WTC11 (cell line): ENCODE data around the gene PAIP2. TPM values are rescaled to one million over a fixed set of nuclear protein-coding genes. Genes with fewer than 3 reads are reported as not detected.

Experiments used
- ATAC-seq: fragments of 200-7000 bp; cut with Tn5 transposase; 2 replicates; pipeline ENCODE4 v1.10.0; 2021; ENCODE audit warnings: mild to moderate bottlenecking, moderate library complexity
- CTCF ChIA-PET: fragments of 300-600 bp; sonication (Branson Sonifier 250); formaldehyde crosslinking; loops from one replicate; lab custom pipeline; 2021; ENCODE audit warnings: antibody characterized with exemption; lab: Charles Lee
- POLR2A ChIA-PET: fragments of 350-600 bp; sonication (Branson Sonifier 250); formaldehyde crosslinking; loops from one replicate; lab custom pipeline; 2021; ENCODE audit warnings: antibody characterized with exemption; lab: Charles Lee
- DNase-seq: peaks from one replicate; pipeline ENCODE4 v3.0.0; 2021; ENCODE audit warnings: low spot score
- H3K27ac Mint-ChIP-seq: 2 replicates; pipeline ENCODE4 v1.8.0; 2021; ENCODE audit warnings: mixed read lengths
- H3K27me3 Mint-ChIP-seq: 2 replicates; pipeline ENCODE4 v1.8.0; 2021; ENCODE audit warnings: low read depth, mild to moderate bottlenecking, moderate library complexity, mixed read lengths
- H3K36me3 Mint-ChIP-seq: 2 replicates; pipeline ENCODE4 v1.8.0; 2021; ENCODE audit warnings: mixed read lengths
- H3K4me1 Mint-ChIP-seq: 2 replicates; pipeline ENCODE4 v1.8.0; 2022; ENCODE audit warnings: mixed read lengths
- H3K4me3 Mint-ChIP-seq: 2 replicates; pipeline ENCODE4 v1.8.0; 2021; ENCODE audit warnings: mild to moderate bottlenecking, moderate library complexity, mixed read lengths
- H3K9me3 Mint-ChIP-seq: 2 replicates; pipeline ENCODE4 v1.8.0; 2021; ENCODE audit warnings: mixed read lengths
- ELF4 ChIP-seq: sonication (generic); formaldehyde crosslinking; IDR thresholded peaks from 2 replicates; pipeline ENCODE4 v1.8.1; 2022; ENCODE audit warnings: low read depth, mild to moderate bottlenecking, moderate library complexity, missing genetic modification reagents
- FOXK1 ChIP-seq: sonication (generic); formaldehyde crosslinking; IDR thresholded peaks from 2 replicates; pipeline ENCODE4 v1.8.0; 2022; ENCODE audit warnings: mild to moderate bottlenecking, moderate library complexity, missing genetic modification reagents
- MYBL2 ChIP-seq: sonication (generic); formaldehyde crosslinking; IDR thresholded peaks from 2 replicates; pipeline ENCODE4 v1.8.1; 2023; ENCODE audit warnings: mild to moderate bottlenecking, moderate library complexity, missing genetic modification reagents
- OVOL2 ChIP-seq: fragments of 250-450 bp; sonication (Bioruptor Pico); IDR thresholded peaks from 2 replicates; pipeline ENCODE4 v1.9.0; 2021; ENCODE audit warnings: mild to moderate bottlenecking, borderline replicate concordance
- ZNF219 ChIP-seq: sonication (generic); formaldehyde crosslinking; IDR thresholded peaks from 2 replicates; pipeline ENCODE4 v1.8.0; 2023; ENCODE audit warnings: missing genetic modification reagents, mild to moderate bottlenecking, borderline replicate concordance
- ZNF232 ChIP-seq: sonication (generic); formaldehyde crosslinking; IDR thresholded peaks from 2 replicates; pipeline ENCODE4 v1.8.0; 2022; ENCODE audit warnings: mild to moderate bottlenecking, missing genetic modification reagents
- ZNF317 ChIP-seq: sonication (generic); formaldehyde crosslinking; IDR thresholded peaks from 2 replicates; pipeline ENCODE4 v1.8.1; 2023; ENCODE audit warnings: low read depth, mild to moderate bottlenecking, moderate library complexity, missing genetic modification reagents, borderline replicate concordance
- ZNF671 ChIP-seq: fragments of 250-450 bp; sonication (Bioruptor Pico); IDR thresholded peaks from 2 replicates; pipeline ENCODE4 v1.8.0; 2021; ENCODE audit warnings: mild to moderate bottlenecking
- total RNA-seq: library from RNA; stranded (reverse); gene quantifications from 3 replicates; pipeline ENCODE4 v1.2.3, GENCODE V29; 2021
- TF ChIP-seq, protein P1 (sequence below): sonication (generic); formaldehyde crosslinking; IDR thresholded peaks from 2 replicates; pipeline ENCODE4 v1.8.1; 2022; ENCODE audit warnings: missing genetic modification reagents, borderline replicate concordance
- TF ChIP-seq, protein P2 (sequence below): sonication (generic); formaldehyde crosslinking; IDR thresholded peaks from 2 replicates; pipeline ENCODE4 v1.8.0; 2022; ENCODE audit warnings: mild to moderate bottlenecking, missing genetic modification reagents
- TF ChIP-seq, protein P3 (sequence below): sonication (generic); formaldehyde crosslinking; IDR thresholded peaks from 2 replicates; pipeline ENCODE4 v1.8.1; 2022; ENCODE audit warnings: low read depth, mild to moderate bottlenecking, moderate library complexity, missing genetic modification reagents, borderline replicate concordance
- TF ChIP-seq, protein P4 (sequence below): sonication (generic); formaldehyde crosslinking; IDR thresholded peaks from 2 replicates; pipeline ENCODE4 v1.8.1; 2023; ENCODE audit warnings: mild to moderate bottlenecking, missing genetic modification reagents
- TF ChIP-seq, protein P5 (sequence below): sonication (generic); formaldehyde crosslinking; IDR thresholded peaks from 2 replicates; pipeline ENCODE4 v1.8.0; 2022; ENCODE audit warnings: mild to moderate bottlenecking, missing genetic modification reagents
- TF ChIP-seq, protein P6 (sequence below): sonication (generic); formaldehyde crosslinking; IDR thresholded peaks from 2 replicates; pipeline ENCODE4 v1.8.1; 2023; ENCODE audit warnings: mild to moderate bottlenecking, missing genetic modification reagents, moderate library complexity
- TF ChIP-seq, protein P7 (sequence below): fragments of 250-450 bp; sonication (Bioruptor Pico); conservative IDR thresholded peaks from 2 replicates; pipeline ENCODE4 v1.9.0; 2021; ENCODE audit warnings: mild to moderate bottlenecking
- TF ChIP-seq, protein P8 (sequence below): fragments of 250-450 bp; sonication (Bioruptor Pico); IDR thresholded peaks from 2 replicates; pipeline ENCODE4 v1.9.0; 2021; ENCODE audit warnings: mild to moderate bottlenecking, borderline replicate concordance

PAIP2 gene
- total RNA-seq, 1 experiment from 2014 or later: 126 TPM

DNA sequence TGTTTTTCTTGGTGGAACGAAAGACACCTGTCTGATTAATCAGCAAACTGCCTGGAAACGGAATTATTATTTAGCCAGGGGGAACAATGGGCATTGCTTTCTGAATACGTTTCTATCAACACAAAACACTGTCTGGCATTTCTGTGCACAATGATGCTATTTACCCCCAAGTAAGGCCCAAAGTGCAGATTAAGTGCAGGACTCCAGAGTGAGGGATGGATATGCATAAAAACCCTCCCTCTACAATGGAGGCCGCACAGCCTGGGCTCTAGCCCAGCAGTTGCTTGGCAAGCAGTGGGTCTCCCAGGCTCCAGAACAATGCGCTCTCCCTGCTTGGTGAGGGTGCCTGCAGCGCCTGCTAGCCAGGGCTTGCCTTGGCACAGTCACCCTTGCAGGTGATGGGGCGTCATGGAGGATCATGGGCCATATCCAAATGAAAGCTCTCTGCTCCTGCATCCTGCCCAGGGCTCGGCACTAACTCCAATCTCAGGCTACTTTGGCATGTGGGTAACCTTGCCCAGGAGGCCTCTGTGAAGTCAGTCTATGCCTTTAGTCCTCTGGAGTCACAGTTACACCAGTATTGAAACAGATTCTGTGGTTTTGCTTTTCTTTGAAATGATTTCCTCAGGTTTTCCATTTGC is 73.7 kb downstream of the PAIP2 start:
- no peak overlapping the region for H3K27ac Mint-ChIP-seq
- H3K9me3 Mint-ChIP-seq: no peaks in the 10 kb centered on the region
- H3K36me3 Mint-ChIP-seq: peaks cover 13% of the 10 kb centered on the region
- ChIA-PET CTCF (no interaction called here), POLR2A (no interaction called here)
- no peak for TF ChIP-seq FOXK1 (CRISPR knock-in tag)
- TF ChIP-seq, protein P1, sequence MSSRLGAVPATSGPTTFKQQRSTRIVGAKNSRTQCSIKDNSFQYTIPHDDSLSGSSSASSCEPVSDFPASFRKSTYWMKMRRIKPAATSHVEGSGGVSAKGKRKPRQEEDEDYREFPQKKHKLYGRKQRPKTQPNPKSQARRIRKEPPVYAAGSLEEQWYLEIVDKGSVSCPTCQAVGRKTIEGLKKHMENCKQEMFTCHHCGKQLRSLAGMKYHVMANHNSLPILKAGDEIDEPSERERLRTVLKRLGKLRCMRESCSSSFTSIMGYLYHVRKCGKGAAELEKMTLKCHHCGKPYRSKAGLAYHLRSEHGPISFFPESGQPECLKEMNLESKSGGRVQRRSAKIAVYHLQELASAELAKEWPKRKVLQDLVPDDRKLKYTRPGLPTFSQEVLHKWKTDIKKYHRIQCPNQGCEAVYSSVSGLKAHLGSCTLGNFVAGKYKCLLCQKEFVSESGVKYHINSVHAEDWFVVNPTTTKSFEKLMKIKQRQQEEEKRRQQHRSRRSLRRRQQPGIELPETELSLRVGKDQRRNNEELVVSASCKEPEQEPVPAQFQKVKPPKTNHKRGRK: no peak
- no peak for TF ChIP-seq OVOL2
- no peak for TF ChIP-seq ZNF232 (CRISPR knock-in tag)
- TF ChIP-seq, protein P2, sequence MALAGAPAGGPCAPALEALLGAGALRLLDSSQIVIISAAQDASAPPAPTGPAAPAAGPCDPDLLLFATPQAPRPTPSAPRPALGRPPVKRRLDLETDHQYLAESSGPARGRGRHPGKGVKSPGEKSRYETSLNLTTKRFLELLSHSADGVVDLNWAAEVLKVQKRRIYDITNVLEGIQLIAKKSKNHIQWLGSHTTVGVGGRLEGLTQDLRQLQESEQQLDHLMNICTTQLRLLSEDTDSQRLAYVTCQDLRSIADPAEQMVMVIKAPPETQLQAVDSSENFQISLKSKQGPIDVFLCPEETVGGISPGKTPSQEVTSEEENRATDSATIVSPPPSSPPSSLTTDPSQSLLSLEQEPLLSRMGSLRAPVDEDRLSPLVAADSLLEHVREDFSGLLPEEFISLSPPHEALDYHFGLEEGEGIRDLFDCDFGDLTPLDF: no peak
- TF ChIP-seq ZNF219 (CRISPR knock-in tag): no peak
- TF ChIP-seq, protein P3, sequence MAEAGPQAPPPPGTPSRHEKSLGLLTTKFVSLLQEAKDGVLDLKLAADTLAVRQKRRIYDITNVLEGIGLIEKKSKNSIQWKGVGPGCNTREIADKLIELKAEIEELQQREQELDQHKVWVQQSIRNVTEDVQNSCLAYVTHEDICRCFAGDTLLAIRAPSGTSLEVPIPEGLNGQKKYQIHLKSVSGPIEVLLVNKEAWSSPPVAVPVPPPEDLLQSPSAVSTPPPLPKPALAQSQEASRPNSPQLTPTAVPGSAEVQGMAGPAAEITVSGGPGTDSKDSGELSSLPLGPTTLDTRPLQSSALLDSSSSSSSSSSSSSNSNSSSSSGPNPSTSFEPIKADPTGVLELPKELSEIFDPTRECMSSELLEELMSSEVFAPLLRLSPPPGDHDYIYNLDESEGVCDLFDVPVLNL: no peak
- no peak for TF ChIP-seq ZNF317 (CRISPR knock-in tag)
- no peak for TF ChIP-seq ZNF671
- TF ChIP-seq, protein P4, sequence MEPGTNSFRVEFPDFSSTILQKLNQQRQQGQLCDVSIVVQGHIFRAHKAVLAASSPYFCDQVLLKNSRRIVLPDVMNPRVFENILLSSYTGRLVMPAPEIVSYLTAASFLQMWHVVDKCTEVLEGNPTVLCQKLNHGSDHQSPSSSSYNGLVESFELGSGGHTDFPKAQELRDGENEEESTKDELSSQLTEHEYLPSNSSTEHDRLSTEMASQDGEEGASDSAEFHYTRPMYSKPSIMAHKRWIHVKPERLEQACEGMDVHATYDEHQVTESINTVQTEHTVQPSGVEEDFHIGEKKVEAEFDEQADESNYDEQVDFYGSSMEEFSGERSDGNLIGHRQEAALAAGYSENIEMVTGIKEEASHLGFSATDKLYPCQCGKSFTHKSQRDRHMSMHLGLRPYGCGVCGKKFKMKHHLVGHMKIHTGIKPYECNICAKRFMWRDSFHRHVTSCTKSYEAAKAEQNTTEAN (CRISPR knock-in tag): no peak
- TF ChIP-seq, protein P5, sequence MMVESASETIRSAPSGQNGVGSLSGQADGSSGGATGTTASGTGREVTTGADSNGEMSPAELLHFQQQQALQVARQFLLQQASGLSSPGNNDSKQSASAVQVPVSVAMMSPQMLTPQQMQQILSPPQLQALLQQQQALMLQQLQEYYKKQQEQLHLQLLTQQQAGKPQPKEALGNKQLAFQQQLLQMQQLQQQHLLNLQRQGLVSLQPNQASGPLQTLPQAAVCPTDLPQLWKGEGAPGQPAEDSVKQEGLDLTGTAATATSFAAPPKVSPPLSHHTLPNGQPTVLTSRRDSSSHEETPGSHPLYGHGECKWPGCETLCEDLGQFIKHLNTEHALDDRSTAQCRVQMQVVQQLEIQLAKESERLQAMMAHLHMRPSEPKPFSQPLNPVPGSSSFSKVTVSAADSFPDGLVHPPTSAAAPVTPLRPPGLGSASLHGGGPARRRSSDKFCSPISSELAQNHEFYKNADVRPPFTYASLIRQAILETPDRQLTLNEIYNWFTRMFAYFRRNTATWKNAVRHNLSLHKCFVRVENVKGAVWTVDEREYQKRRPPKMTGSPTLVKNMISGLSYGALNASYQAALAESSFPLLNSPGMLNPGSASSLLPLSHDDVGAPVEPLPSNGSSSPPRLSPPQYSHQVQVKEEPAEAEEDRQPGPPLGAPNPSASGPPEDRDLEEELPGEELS (CRISPR knock-in tag): no peak
- no peak for TF ChIP-seq ELF4 (CRISPR knock-in tag)
- TF ChIP-seq, protein P6, sequence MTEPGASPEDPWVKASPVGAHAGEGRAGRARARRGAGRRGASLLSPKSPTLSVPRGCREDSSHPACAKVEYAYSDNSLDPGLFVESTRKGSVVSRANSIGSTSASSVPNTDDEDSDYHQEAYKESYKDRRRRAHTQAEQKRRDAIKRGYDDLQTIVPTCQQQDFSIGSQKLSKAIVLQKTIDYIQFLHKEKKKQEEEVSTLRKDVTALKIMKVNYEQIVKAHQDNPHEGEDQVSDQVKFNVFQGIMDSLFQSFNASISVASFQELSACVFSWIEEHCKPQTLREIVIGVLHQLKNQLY: no peak
- no peak for TF ChIP-seq MYBL2 (CRISPR knock-in tag)
- TF ChIP-seq, protein P7, sequence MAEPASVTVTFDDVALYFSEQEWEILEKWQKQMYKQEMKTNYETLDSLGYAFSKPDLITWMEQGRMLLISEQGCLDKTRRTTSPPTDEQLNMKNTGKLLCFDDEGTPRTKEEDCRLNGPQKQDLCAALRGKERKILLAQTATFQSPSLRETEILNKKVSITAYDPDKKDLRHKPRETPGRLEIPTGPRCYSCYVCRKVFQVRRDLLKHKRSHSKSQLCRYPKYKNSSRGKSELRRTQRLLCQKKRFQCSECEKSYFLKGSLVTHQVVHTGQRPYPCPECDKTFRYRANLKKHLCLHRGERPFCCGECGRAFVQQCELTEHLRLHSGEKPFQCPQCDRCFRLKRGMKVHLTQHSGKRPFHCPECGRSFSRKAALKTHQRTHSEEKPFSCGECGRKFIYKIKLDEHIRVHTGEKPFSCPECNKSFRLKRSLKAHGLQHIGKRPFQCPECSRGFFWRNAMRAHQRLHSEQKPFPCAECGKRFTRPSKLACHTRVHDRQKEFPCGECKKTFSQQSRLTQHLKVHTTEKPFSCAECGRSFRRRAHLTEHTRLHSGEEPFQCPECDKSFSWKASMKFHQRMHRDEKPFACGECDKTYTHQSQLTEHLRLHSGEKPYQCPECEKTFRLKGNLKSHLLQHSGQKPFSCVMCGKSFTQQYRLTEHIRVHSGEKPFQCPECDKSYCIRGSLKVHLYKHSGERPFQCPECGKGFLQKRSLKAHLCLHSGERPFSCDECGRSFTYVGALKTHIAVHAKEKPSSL (CRISPR knock-in tag): no peak
- TF ChIP-seq, protein P8, sequence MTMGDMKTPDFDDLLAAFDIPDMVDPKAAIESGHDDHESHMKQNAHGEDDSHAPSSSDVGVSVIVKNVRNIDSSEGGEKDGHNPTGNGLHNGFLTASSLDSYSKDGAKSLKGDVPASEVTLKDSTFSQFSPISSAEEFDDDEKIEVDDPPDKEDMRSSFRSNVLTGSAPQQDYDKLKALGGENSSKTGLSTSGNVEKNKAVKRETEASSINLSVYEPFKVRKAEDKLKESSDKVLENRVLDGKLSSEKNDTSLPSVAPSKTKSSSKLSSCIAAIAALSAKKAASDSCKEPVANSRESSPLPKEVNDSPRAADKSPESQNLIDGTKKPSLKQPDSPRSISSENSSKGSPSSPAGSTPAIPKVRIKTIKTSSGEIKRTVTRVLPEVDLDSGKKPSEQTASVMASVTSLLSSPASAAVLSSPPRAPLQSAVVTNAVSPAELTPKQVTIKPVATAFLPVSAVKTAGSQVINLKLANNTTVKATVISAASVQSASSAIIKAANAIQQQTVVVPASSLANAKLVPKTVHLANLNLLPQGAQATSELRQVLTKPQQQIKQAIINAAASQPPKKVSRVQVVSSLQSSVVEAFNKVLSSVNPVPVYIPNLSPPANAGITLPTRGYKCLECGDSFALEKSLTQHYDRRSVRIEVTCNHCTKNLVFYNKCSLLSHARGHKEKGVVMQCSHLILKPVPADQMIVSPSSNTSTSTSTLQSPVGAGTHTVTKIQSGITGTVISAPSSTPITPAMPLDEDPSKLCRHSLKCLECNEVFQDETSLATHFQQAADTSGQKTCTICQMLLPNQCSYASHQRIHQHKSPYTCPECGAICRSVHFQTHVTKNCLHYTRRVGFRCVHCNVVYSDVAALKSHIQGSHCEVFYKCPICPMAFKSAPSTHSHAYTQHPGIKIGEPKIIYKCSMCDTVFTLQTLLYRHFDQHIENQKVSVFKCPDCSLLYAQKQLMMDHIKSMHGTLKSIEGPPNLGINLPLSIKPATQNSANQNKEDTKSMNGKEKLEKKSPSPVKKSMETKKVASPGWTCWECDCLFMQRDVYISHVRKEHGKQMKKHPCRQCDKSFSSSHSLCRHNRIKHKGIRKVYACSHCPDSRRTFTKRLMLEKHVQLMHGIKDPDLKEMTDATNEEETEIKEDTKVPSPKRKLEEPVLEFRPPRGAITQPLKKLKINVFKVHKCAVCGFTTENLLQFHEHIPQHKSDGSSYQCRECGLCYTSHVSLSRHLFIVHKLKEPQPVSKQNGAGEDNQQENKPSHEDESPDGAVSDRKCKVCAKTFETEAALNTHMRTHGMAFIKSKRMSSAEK (CRISPR knock-in tag): no peak
- DNase-seq (no peak), ATAC-seq (no peak)
- no peaks in the 10 kb centered on the region; the same call in 1 of the 2 replicates for H3K27me3 Mint-ChIP-seq
- H3K4me3 Mint-ChIP-seq: no peak overlapping the region
- peaks cover 9% of the 10 kb centered on the region for H3K4me1 Mint-ChIP-seq
